ENCODE results near the gene TRUB2. TPM values are rescaled to one million over a fixed set of nuclear protein-coding genes. Genes with fewer than 3 reads are reported as not detected.

TRUB2 gene
- total and polyA plus RNA-seq, 2 of the 13 experiments (the other 11 are each of a cell fraction or from before 2014, with no cell fraction given), result 22.3 to 41.2 TPM

DNA sequence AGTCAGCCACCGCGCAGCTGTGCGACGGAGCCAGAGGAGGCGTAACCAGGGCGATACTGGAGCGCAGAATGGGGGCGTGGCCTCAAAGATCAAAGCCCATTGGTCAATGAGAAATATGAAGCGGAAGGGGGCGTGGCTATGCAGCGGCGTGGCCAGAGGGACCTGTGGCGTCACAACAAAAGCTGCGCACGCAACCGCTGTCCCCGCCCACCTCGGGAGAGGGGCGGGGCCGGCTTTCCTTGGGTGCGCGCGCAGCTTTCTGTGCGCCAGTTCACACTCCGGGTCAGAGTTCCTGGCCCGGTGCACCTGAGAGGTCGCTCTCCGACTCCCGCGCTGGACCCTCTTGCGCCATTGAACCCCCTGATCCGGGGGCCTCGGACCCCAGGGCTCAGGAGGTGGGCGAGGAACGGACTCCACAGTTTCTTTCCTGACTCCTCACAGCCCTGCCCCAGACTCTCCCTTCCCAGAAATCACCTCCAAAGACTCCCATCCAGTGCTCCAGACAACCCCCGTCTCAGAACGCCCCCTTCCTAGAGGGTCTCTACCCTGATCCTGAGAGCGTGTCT is 46.2 kb downstream of the TRUB2 start, which contains the start of gene SWI5 (continued):
- TF ChIP-seq, protein P1, sequence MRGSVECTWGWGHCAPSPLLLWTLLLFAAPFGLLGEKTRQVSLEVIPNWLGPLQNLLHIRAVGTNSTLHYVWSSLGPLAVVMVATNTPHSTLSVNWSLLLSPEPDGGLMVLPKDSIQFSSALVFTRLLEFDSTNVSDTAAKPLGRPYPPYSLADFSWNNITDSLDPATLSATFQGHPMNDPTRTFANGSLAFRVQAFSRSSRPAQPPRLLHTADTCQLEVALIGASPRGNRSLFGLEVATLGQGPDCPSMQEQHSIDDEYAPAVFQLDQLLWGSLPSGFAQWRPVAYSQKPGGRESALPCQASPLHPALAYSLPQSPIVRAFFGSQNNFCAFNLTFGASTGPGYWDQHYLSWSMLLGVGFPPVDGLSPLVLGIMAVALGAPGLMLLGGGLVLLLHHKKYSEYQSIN (CRISPR knock-in tag; IDR thresholded peaks at IDR 0.05; ENCODE audit: borderline replicate concordance), result no peak
- TF ChIP-seq, protein P2, sequence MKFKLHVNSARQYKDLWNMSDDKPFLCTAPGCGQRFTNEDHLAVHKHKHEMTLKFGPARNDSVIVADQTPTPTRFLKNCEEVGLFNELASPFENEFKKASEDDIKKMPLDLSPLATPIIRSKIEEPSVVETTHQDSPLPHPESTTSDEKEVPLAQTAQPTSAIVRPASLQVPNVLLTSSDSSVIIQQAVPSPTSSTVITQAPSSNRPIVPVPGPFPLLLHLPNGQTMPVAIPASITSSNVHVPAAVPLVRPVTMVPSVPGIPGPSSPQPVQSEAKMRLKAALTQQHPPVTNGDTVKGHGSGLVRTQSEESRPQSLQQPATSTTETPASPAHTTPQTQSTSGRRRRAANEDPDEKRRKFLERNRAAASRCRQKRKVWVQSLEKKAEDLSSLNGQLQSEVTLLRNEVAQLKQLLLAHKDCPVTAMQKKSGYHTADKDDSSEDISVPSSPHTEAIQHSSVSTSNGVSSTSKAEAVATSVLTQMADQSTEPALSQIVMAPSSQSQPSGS (CRISPR knock-in tag; IDR thresholded peaks at IDR 0.05), result no peak; the same call in 1 of the 2 replicates
- TF ChIP-seq, protein P3, sequence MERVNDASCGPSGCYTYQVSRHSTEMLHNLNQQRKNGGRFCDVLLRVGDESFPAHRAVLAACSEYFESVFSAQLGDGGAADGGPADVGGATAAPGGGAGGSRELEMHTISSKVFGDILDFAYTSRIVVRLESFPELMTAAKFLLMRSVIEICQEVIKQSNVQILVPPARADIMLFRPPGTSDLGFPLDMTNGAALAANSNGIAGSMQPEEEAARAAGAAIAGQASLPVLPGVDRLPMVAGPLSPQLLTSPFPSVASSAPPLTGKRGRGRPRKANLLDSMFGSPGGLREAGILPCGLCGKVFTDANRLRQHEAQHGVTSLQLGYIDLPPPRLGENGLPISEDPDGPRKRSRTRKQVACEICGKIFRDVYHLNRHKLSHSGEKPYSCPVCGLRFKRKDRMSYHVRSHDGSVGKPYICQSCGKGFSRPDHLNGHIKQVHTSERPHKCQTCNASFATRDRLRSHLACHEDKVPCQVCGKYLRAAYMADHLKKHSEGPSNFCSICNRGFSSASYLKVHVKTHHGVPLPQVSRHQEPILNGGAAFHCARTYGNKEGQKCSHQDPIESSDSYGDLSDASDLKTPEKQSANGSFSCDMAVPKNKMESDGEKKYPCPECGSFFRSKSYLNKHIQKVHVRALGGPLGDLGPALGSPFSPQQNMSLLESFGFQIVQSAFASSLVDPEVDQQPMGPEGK (CRISPR knock-in tag; IDR thresholded peaks at IDR 0.05), result 0 out of 2 replicates have a peak, but pooled peaks have one; percentile 11
- TF ChIP-seq SMARCC2 (IDR thresholded peaks at IDR 0.05), result no peak
- TF ChIP-seq ZNF841 (CRISPR knock-in tag; IDR thresholded peaks at IDR 0.05; ENCODE audit: borderline replicate concordance), result no peak
- peak; percentile 54; the same call in 1 of the 2 replicates for TF ChIP-seq YEATS2 (CRISPR knock-in tag; IDR thresholded peaks at IDR 0.05; ENCODE audit: borderline replicate concordance)
- no peak for TF ChIP-seq NFE2 (CRISPR knock-in tag; IDR thresholded peaks at IDR 0.05)
- no peak for TF ChIP-seq ZNF562 (CRISPR knock-in tag; IDR thresholded peaks at IDR 0.05; ENCODE audit: borderline replicate concordance)
- no peak for TF ChIP-seq ZNF33A (CRISPR knock-in tag; IDR thresholded peaks at IDR 0.05; ENCODE audit: borderline replicate concordance)
- TF ChIP-seq, protein P4, sequence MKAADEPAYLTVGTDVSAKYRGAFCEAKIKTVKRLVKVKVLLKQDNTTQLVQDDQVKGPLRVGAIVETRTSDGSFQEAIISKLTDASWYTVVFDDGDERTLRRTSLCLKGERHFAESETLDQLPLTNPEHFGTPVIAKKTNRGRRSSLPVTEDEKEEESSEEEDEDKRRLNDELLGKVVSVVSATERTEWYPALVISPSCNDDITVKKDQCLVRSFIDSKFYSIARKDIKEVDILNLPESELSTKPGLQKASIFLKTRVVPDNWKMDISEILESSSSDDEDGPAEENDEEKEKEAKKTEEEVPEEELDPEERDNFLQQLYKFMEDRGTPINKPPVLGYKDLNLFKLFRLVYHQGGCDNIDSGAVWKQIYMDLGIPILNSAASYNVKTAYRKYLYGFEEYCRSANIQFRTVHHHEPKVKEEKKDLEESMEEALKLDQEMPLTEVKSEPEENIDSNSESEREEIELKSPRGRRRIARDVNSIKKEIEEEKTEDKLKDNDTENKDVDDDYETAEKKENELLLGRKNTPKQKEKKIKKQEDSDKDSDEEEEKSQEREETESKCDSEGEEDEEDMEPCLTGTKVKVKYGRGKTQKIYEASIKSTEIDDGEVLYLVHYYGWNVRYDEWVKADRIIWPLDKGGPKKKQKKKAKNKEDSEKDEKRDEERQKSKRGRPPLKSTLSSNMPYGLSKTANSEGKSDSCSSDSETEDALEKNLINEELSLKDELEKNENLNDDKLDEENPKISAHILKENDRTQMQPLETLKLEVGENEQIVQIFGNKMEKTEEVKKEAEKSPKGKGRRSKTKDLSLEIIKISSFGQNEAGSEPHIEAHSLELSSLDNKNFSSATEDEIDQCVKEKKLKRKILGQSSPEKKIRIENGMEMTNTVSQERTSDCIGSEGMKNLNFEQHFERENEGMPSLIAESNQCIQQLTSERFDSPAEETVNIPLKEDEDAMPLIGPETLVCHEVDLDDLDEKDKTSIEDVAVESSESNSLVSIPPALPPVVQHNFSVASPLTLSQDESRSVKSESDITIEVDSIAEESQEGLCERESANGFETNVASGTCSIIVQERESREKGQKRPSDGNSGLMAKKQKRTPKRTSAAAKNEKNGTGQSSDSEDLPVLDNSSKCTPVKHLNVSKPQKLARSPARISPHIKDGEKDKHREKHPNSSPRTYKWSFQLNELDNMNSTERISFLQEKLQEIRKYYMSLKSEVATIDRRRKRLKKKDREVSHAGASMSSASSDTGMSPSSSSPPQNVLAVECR (CRISPR knock-in tag; IDR thresholded peaks at IDR 0.05; ENCODE audit: borderline replicate concordance), result peak; percentile 54
- TF ChIP-seq, protein P5, sequence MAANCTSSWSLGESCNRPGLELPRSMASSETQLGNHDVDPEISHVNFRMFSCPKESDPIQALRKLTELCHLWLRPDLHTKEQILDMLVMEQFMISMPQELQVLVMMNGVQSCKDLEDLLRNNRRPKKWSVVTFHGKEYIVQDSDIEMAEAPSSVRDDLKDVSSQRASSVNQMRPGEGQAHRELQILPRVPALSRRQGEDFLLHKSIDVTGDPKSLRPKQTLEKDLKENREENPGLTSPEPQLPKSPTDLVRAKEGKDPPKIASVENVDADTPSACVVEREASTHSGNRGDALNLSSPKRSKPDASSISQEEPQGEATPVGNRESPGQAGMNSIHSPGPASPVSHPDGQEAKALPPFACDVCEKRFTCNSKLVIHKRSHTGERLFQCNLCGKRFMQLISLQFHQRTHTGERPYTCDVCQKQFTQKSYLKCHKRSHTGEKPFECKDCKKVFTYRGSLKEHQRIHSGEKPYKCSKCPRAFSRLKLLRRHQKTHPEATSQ (CRISPR knock-in tag; IDR thresholded peaks at IDR 0.05; ENCODE audit: borderline replicate concordance), result no peak
- no peak for TF ChIP-seq THYN1 (CRISPR knock-in tag; IDR thresholded peaks at IDR 0.05; ENCODE audit: borderline replicate concordance, low read depth)
- no peak for TF ChIP-seq MAFF (IDR thresholded peaks at IDR 0.05; ENCODE audit: low read depth, low read length)
- TF ChIP-seq, protein P6, sequence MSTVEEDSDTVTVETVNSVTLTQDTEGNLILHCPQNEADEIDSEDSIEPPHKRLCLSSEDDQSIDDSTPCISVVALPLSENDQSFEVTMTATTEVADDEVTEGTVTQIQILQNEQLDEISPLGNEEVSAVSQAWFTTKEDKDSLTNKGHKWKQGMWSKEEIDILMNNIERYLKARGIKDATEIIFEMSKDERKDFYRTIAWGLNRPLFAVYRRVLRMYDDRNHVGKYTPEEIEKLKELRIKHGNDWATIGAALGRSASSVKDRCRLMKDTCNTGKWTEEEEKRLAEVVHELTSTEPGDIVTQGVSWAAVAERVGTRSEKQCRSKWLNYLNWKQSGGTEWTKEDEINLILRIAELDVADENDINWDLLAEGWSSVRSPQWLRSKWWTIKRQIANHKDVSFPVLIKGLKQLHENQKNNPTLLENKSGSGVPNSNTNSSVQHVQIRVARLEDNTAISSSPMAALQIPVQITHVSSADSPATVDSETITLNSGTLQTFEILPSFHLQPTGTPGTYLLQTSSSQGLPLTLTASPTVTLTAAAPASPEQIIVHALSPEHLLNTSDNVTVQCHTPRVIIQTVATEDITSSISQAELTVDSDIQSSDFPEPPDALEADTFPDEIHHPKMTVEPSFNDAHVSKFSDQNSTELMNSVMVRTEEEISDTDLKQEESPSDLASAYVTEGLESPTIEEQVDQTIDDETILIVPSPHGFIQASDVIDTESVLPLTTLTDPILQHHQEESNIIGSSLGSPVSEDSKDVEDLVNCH (CRISPR knock-in tag; IDR thresholded peaks at IDR 0.05), result no peak
- no peak for TF ChIP-seq ZNF253 (CRISPR knock-in tag; IDR thresholded peaks at IDR 0.05; ENCODE audit: borderline replicate concordance)
- TF ChIP-seq CCDC6 (CRISPR knock-in tag; IDR thresholded peaks at IDR 0.05), result no peak; the same call in 1 of the 2 replicates
